Astrocyte (in vitro differentiated cells and primary cell): Measurements from ENCODE around the gene DLGAP3. TPM values are rescaled to one million over a fixed set of nuclear protein-coding genes. Genes with fewer than 3 reads are reported as not detected.

ENCODE experiments used
- DNase-seq: peaks from one replicate; pipeline ENCODE4 v3.0.0-alpha.2; 2010; ENCODE audit warnings: low read depth
- FAIRE-seq: peaks from 2 replicates; lab custom pipeline; 2011; peaks lifted over from hg19 to GRCh38; lab: Jason Lieb, UNC
- H2AFZ ChIP-seq: 2 replicates; pipeline ENCODE4 v1.6.0; 2012; ENCODE audit warnings: low read depth, low read length, inconsistent platforms
- H3K27ac ChIP-seq: 2 replicates; pipeline ENCODE4 v1.5.1; 2011; ENCODE audit warnings: low read depth, low read length, inconsistent platforms
- H3K27me3 ChIP-seq: 2 replicates; pipeline ENCODE4 v1.6.0; 2011; ENCODE audit warnings: low read length, inconsistent platforms; ENCODE audit not compliant: insufficient read depth
- H3K36me3 ChIP-seq: 2 replicates; pipeline ENCODE4 v1.5.1; 2011; ENCODE audit warnings: low read length, inconsistent platforms; ENCODE audit not compliant: insufficient read depth
- H3K4me1 ChIP-seq: 2 replicates; pipeline ENCODE4 v1.5.1; 2011; ENCODE audit warnings: low read length, inconsistent platforms; ENCODE audit not compliant: insufficient read depth
- H3K4me2 ChIP-seq: 2 replicates; pipeline ENCODE4 v1.6.0; 2012; ENCODE audit warnings: low read length, inconsistent platforms
- H3K4me3 ChIP-seq: 2 replicates; pipeline ENCODE4 v1.5.1; 2011; ENCODE audit warnings: low read depth, mild to moderate bottlenecking, low read length, inconsistent platforms; ENCODE audit not compliant: insufficient read depth
- H3K79me2 ChIP-seq: 2 replicates; pipeline ENCODE4 v1.6.0; 2012; ENCODE audit warnings: mild to moderate bottlenecking, low read length, inconsistent platforms; ENCODE audit not compliant: insufficient read depth
- H3K9ac ChIP-seq: 2 replicates; pipeline ENCODE4 v1.6.0; 2012; ENCODE audit warnings: mild to moderate bottlenecking, low read length, inconsistent platforms
- H3K9me3 ChIP-seq: 2 replicates; pipeline ENCODE4 v1.5.1; 2012; ENCODE audit warnings: low read depth, mild to moderate bottlenecking, low read length, inconsistent platforms; ENCODE audit not compliant: insufficient read depth
- H4K20me1 ChIP-seq: 2 replicates; pipeline ENCODE4 v1.6.0; 2012; ENCODE audit warnings: low read length, inconsistent platforms; ENCODE audit not compliant: insufficient read depth
- H3K27ac Mint-ChIP-seq: one replicate; pipeline ENCODE4 v1.8.0; 2021; ENCODE audit warnings: mild to moderate bottlenecking, mixed read lengths; ENCODE audit not compliant: unreplicated experiment
- H3K27me3 Mint-ChIP-seq: one replicate; pipeline ENCODE4 v1.8.0; 2021; ENCODE audit warnings: low read depth, mixed read lengths; ENCODE audit not compliant: unreplicated experiment
- H3K36me3 Mint-ChIP-seq: one replicate; pipeline ENCODE4 v1.8.0; 2021; ENCODE audit warnings: low read depth, mixed read lengths; ENCODE audit not compliant: unreplicated experiment
- H3K4me1 Mint-ChIP-seq: one replicate; pipeline ENCODE4 v1.8.0; 2021; ENCODE audit warnings: low read depth, mixed read lengths; ENCODE audit not compliant: unreplicated experiment
- H3K4me3 Mint-ChIP-seq: one replicate; pipeline ENCODE4 v1.8.0; 2021; ENCODE audit warnings: mild to moderate bottlenecking, moderate library complexity, mixed read lengths; ENCODE audit not compliant: unreplicated experiment
- H3K9me3 Mint-ChIP-seq: one replicate; pipeline ENCODE4 v1.8.0; 2021; ENCODE audit warnings: mild to moderate bottlenecking, mixed read lengths; ENCODE audit not compliant: unreplicated experiment
- EZH2 ChIP-seq: IDR thresholded peaks from 2 replicates; pipeline ENCODE4 v1.6.1; 2012; ENCODE audit warnings: mild to moderate bottlenecking, low read length, inconsistent platforms; ENCODE audit not compliant: insufficient read depth
- total RNA-seq: library from RNA; stranded (reverse); gene quantifications from 2 replicates; pipeline ENCODE4 v1.2.1, GENCODE V29; 2021
- TF ChIP-seq, protein P1 (sequence below): IDR thresholded peaks from 2 replicates; pipeline ENCODE4 v1.5.1; 2011; ENCODE audit warnings: low read depth, mild to moderate bottlenecking, inconsistent platforms, low read length, moderate library complexity; ENCODE audit not compliant: insufficient read depth

Gene DLGAP3
- total RNA-seq, 1 donor from 2014 or later, result 2.7 TPM

GRCh38 chr1:34851431-34852105 is 77.9 kb downstream of the DLGAP3 start:
- Histone ChIP-seq H4K20me1 (peaks cover 63% of the 10 kb centered on the region), H3K4me2 (peak overlapping the region; percentile 2), H2AFZ (no peak overlapping the region), H3K27ac (no peak overlapping the region), H3K4me3 (no peak overlapping the region), H3K9me3 (no peaks in the 10 kb centered on the region), H3K9ac (no peak overlapping the region), H3K27me3 (no peaks in the 10 kb centered on the region), H3K36me3 (peaks cover 24% of the 10 kb centered on the region), H3K4me1 (no peaks in the 10 kb centered on the region), H3K79me2 (peaks cover 30% of the 10 kb centered on the region)
- no peak for DNase-seq
- Mint-ChIP-seq H3K4me1 (peaks cover 10% of the 10 kb centered on the region), H3K27ac (peak overlapping the region; percentile 51), H3K9me3 (no peaks in the 10 kb centered on the region), H3K27me3 (peaks cover 1% of the 10 kb centered on the region), H3K4me3 (no peak overlapping the region), H3K36me3 (peaks cover 14% of the 10 kb centered on the region)
- TF ChIP-seq EZH2, result no peak
- TF ChIP-seq, protein P1, sequence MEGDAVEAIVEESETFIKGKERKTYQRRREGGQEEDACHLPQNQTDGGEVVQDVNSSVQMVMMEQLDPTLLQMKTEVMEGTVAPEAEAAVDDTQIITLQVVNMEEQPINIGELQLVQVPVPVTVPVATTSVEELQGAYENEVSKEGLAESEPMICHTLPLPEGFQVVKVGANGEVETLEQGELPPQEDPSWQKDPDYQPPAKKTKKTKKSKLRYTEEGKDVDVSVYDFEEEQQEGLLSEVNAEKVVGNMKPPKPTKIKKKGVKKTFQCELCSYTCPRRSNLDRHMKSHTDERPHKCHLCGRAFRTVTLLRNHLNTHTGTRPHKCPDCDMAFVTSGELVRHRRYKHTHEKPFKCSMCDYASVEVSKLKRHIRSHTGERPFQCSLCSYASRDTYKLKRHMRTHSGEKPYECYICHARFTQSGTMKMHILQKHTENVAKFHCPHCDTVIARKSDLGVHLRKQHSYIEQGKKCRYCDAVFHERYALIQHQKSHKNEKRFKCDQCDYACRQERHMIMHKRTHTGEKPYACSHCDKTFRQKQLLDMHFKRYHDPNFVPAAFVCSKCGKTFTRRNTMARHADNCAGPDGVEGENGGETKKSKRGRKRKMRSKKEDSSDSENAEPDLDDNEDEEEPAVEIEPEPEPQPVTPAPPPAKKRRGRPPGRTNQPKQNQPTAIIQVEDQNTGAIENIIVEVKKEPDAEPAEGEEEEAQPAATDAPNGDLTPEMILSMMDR, result no peak
- no peak for FAIRE-seq

DNA sequence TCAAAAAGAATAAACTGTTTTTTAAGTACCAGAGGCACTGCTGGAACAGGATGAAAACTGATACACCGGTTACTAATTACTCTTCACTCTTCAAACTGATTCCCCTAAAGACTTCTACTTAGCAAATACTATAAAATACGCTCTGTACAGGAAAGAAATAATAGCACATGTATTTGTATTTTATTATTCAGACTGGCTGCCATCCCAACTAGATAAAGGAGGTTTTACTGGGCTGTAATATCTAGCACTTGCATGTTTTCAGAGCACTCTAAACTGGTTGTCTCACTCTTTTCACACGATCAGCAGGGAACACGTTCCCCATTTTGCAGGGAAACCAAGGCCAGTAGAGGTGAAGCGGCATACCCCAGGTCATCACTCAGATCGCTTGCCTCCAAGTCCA is 79.1 kb downstream of the DLGAP3 start:
- no peak for FAIRE-seq
- DNase-seq, result no peak
- Histone ChIP-seq H2AFZ (no peak overlapping the region), H3K36me3 (peaks cover 24% of the 10 kb centered on the region), H3K79me2 (peaks cover 19% of the 10 kb centered on the region), H3K9me3 (no peaks in the 10 kb centered on the region), H3K27me3 (no peaks in the 10 kb centered on the region), H4K20me1 (peaks cover 55% of the 10 kb centered on the region), H3K27ac (no peak overlapping the region), H3K4me3 (no peak overlapping the region), H3K9ac (no peak overlapping the region), H3K4me2 (no peak overlapping the region), H3K4me1 (no peaks in the 10 kb centered on the region)
- H3K9me3 Mint-ChIP-seq, result no peaks in the 10 kb centered on the region
- H3K4me1 Mint-ChIP-seq, result peaks cover 10% of the 10 kb centered on the region
- H3K27me3 Mint-ChIP-seq, result no peaks in the 10 kb centered on the region
- no peak overlapping the region for H3K27ac Mint-ChIP-seq
- TF ChIP-seq, protein P1, result no peak
- no peak for TF ChIP-seq EZH2
- H3K36me3 Mint-ChIP-seq, result peaks cover 10% of the 10 kb centered on the region
- H3K4me3 Mint-ChIP-seq, result no peak overlapping the region

GRCh38 chr1:34847094-34847493 is 82.4 kb downstream of the DLGAP3 start:
- no peak for FAIRE-seq
- TF ChIP-seq EZH2, result no peak
- TF ChIP-seq, protein P1, result no peak

More at GRCh38 chr1:34847094-34847493, 82.4 kb downstream of the DLGAP3 start:
- Histone ChIP-seq H3K9me3 (no peaks in the 10 kb centered on the region), H2AFZ (no peak overlapping the region), H3K4me2 (no peak overlapping the region), H3K9ac (no peak overlapping the region), H4K20me1 (peaks cover 44% of the 10 kb centered on the region), H3K4me1 (peaks cover 6% of the 10 kb centered on the region), H3K27ac (no peak overlapping the region), H3K27me3 (no peaks in the 10 kb centered on the region), H3K4me3 (no peak overlapping the region), H3K79me2 (peaks cover 13% of the 10 kb centered on the region), H3K36me3 (peaks cover 6% of the 10 kb centered on the region)
- H3K27me3 Mint-ChIP-seq, result no peaks in the 10 kb centered on the region
- H3K27ac Mint-ChIP-seq, result no peak overlapping the region
- H3K4me1 Mint-ChIP-seq, result peaks cover 22% of the 10 kb centered on the region
- peaks cover 7% of the 10 kb centered on the region for H3K36me3 Mint-ChIP-seq
- no peak overlapping the region for H3K4me3 Mint-ChIP-seq
- no peaks in the 10 kb centered on the region for H3K9me3 Mint-ChIP-seq
- no peak for DNase-seq
